Measurements from ENCODE around the gene FES.

- TF ChIP-seq, protein P1, sequence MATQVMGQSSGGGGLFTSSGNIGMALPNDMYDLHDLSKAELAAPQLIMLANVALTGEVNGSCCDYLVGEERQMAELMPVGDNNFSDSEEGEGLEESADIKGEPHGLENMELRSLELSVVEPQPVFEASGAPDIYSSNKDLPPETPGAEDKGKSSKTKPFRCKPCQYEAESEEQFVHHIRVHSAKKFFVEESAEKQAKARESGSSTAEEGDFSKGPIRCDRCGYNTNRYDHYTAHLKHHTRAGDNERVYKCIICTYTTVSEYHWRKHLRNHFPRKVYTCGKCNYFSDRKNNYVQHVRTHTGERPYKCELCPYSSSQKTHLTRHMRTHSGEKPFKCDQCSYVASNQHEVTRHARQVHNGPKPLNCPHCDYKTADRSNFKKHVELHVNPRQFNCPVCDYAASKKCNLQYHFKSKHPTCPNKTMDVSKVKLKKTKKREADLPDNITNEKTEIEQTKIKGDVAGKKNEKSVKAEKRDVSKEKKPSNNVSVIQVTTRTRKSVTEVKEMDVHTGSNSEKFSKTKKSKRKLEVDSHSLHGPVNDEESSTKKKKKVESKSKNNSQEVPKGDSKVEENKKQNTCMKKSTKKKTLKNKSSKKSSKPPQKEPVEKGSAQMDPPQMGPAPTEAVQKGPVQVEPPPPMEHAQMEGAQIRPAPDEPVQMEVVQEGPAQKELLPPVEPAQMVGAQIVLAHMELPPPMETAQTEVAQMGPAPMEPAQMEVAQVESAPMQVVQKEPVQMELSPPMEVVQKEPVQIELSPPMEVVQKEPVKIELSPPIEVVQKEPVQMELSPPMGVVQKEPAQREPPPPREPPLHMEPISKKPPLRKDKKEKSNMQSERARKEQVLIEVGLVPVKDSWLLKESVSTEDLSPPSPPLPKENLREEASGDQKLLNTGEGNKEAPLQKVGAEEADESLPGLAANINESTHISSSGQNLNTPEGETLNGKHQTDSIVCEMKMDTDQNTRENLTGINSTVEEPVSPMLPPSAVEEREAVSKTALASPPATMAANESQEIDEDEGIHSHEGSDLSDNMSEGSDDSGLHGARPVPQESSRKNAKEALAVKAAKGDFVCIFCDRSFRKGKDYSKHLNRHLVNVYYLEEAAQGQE (IDR thresholded peaks at IDR 0.05; ENCODE audit: insufficient read depth in 1 of 2, low read depth in 2 of 2, low read length in 2 of 2) = no peak
- no peak for TF ChIP-seq POLR2AphosphoS5 (IDR thresholded peaks at IDR 0.05; ENCODE audit: low read depth, low read length)
- no peak for TF ChIP-seq SIN3A (IDR thresholded peaks at IDR 0.05; ENCODE audit: borderline replicate concordance, insufficient read depth, low read length)
- TF ChIP-seq TAF1 (IDR thresholded peaks at IDR 0.05; ENCODE audit: borderline replicate concordance, insufficient read depth, low read length) = no peak
Measured at GRCh38 chr15:90889736-90890456, 5.6 kb downstream of the FES start.
